ENCODE results near the gene CDC42BPA. TPM values are rescaled to one million over a fixed set of nuclear protein-coding genes. Genes with fewer than 3 reads are reported as not detected.

CDC42BPA gene
- total and polyA plus RNA-seq, 2 donors (not counting 1 experiment from before 2014, with no cell fraction given), result 26.4 to 77.1 TPM

DNA sequence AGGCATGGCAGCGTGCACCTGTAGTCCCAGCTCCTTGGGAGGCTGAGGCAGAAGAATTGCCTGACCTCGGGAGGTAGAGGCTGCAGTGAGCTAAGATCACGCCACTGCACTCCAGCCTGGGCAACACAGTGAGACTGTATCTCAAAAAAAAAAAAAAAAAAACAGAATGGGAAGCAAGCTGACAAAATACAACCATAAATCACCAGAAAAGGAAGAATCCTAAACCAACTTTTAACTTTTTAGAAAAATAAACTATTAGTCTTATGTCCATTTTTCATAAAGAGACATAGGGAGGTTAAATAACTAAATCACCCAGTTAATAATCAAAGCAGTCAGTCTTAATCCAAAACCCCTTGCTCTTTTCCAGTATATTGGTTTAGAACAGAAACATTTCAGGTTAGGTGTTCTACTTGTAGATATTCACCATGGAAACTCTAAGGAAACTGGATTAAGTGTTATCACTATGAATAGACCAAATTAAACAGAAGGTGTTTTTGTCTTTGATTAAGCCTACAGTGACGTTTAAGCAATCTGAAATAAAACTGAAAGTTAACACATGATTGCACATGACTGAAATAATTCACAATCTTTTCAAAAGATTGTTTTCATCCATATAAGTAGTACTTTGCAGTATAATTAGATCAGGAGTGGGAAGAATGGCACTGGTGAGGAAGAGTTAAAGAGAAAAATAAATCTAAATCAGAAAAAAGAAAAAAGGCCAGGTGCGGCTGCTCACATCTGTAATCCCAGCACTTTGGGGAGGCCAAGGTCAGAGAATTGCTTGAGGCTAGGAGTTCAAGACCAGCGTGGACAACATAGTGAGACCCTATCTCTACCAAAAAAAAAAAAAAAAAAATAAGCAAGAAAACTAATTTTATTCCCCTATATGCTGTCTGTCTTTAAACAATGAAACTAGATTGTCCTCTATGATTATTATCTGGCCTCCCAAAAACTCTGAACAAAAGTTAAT is 9.6 kb downstream of the CDC42BPA start:
- no peak for DNase-seq (ENCODE audit: low read depth in 2 of 2)
- H3K9me3 ChIP-seq (ENCODE audit: control insufficient read depth, insufficient read depth, low read depth, low read length), result no peaks in the 10 kb centered on the region
- peaks cover 74% of the 10 kb centered on the region for H3K79me2 ChIP-seq (ENCODE audit: control insufficient read depth, insufficient read depth, low read length)
- peaks cover 2% of the 10 kb centered on the region for H3K4me1 ChIP-seq (ENCODE audit: control insufficient read depth, extremely low read depth, insufficient read depth, low read length)
- H2AFZ ChIP-seq (ENCODE audit: low read length), result no peak overlapping the region
- no peaks in the 10 kb centered on the region for H3K36me3 ChIP-seq (ENCODE audit: control insufficient read depth, insufficient read depth, low read length)
- H3K4me2 ChIP-seq (ENCODE audit: extremely low read depth, insufficient read depth, low read length), result no peak overlapping the region
- H3K4me3 ChIP-seq (replicated peaks in 1 of 4; ENCODE audit: control extremely low read depth in 1 of 4, insufficient read depth in 1 of 4, low read depth in 3 of 4, low read length in 4 of 4), result no peak overlapping the region
- H4K20me1 ChIP-seq (ENCODE audit: control insufficient read depth, extremely low read depth, insufficient read depth, low read length), result no peaks in the 10 kb centered on the region
- H3K9ac ChIP-seq (ENCODE audit: insufficient read depth, low read length), result no peak overlapping the region
- no peak for TF ChIP-seq EZH2 (IDR thresholded peaks at IDR 0.05; ENCODE audit: low read length, missing control alignments)
- TF ChIP-seq, protein P1, sequence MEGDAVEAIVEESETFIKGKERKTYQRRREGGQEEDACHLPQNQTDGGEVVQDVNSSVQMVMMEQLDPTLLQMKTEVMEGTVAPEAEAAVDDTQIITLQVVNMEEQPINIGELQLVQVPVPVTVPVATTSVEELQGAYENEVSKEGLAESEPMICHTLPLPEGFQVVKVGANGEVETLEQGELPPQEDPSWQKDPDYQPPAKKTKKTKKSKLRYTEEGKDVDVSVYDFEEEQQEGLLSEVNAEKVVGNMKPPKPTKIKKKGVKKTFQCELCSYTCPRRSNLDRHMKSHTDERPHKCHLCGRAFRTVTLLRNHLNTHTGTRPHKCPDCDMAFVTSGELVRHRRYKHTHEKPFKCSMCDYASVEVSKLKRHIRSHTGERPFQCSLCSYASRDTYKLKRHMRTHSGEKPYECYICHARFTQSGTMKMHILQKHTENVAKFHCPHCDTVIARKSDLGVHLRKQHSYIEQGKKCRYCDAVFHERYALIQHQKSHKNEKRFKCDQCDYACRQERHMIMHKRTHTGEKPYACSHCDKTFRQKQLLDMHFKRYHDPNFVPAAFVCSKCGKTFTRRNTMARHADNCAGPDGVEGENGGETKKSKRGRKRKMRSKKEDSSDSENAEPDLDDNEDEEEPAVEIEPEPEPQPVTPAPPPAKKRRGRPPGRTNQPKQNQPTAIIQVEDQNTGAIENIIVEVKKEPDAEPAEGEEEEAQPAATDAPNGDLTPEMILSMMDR (conservative IDR thresholded peaks at IDR 0.05 in 1 of 2, IDR thresholded peaks at IDR 0.05 in 1 of 2; ENCODE audit: low read depth in 1 of 2, low read length in 2 of 2), result no peak
- H3K27me3 ChIP-seq (ENCODE audit: control insufficient read depth, insufficient read depth, low read length), result no peaks in the 10 kb centered on the region
- H3K27ac ChIP-seq (ENCODE audit: insufficient read depth, low read length), result no peak overlapping the region

DNA sequence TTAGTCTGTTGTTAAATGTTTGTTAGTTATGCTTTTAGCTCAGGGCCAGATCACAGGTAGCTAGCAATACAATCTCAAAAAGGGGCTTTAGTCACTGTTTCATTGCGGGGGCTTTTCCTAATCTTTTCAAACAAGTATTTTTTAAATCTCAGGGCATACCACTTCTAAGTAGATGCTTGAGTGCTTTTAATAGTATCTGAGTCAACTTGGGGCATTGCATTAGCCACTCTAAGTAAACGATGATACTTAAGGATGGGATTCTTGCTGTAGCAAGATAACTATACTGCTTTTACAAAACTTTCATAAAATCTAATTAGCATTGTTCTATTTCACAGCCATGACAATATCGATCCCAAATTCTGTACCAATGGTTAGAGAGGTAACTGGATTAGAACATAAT is 11.6 kb downstream of the CDC42BPA start:
- Histone ChIP-seq H4K20me1 (ENCODE audit: control insufficient read depth, extremely low read depth, insufficient read depth, low read length) (no peaks in the 10 kb centered on the region), H3K9me3 (ENCODE audit: control insufficient read depth, insufficient read depth, low read depth, low read length) (no peaks in the 10 kb centered on the region), H3K79me2 (ENCODE audit: control insufficient read depth, insufficient read depth, low read length) (peaks cover 63% of the 10 kb centered on the region), H3K4me2 (ENCODE audit: extremely low read depth, insufficient read depth, low read length) (no peak overlapping the region), H3K9ac (ENCODE audit: insufficient read depth, low read length) (no peak overlapping the region), H2AFZ (ENCODE audit: low read length) (no peak overlapping the region), H3K36me3 (ENCODE audit: control insufficient read depth, insufficient read depth, low read length) (no peaks in the 10 kb centered on the region), H3K4me1 (ENCODE audit: control insufficient read depth, extremely low read depth, insufficient read depth, low read length) (peaks cover 2% of the 10 kb centered on the region), H3K27me3 (ENCODE audit: control insufficient read depth, insufficient read depth, low read length) (no peaks in the 10 kb centered on the region), H3K4me3 (replicated peaks in 1 of 4; ENCODE audit: control extremely low read depth in 1 of 4, insufficient read depth in 1 of 4, low read depth in 3 of 4, low read length in 4 of 4) (no peak overlapping the region), H3K27ac (ENCODE audit: insufficient read depth, low read length) (no peak overlapping the region)
- no peak for DNase-seq (ENCODE audit: low read depth in 2 of 2)
- TF ChIP-seq, protein P1 (conservative IDR thresholded peaks at IDR 0.05 in 1 of 2, IDR thresholded peaks at IDR 0.05 in 1 of 2; ENCODE audit: low read depth in 1 of 2, low read length in 2 of 2), result no peak

DNA sequence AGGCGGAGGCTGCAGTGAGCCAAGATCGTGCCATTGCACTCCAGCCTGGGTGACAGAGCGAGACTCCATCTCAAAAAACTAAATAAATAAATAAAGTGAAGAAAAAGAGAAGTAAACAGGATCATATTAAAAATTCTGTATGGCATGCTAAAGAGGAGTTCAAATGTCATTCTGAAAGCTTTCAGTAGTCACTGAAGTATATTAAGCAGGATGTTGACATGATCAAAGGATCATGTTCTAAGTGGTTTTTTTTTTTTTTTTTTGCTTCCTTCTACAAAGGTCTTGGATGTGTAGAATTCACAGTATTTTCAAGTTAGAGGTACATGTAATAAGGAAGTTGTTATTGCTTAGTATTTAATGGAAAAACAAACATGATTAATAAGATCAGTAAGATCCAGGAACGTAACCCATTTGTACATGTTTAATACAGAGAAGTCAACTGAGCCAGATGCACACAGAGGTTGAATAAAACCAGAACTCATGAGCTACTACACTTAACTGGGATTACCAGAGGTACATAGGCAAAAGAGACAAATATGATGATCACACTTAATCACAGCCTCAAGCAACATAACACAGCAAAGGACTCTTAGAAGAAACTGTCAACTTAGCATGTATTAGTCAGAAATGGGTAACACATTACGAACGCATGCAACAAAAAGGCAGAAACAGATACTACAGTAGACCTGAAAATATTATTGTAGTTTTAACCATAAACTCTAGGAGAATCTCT is 12.2 kb downstream of the CDC42BPA start:
- no peak overlapping the region for H3K4me3 ChIP-seq (replicated peaks in 1 of 4; ENCODE audit: control extremely low read depth in 1 of 4, insufficient read depth in 1 of 4, low read depth in 3 of 4, low read length in 4 of 4)
- no peak overlapping the region for H3K9ac ChIP-seq (ENCODE audit: insufficient read depth, low read length)
- peaks cover 57% of the 10 kb centered on the region for H3K79me2 ChIP-seq (ENCODE audit: control insufficient read depth, insufficient read depth, low read length)
- no peak overlapping the region for H2AFZ ChIP-seq (ENCODE audit: low read length)
- no peaks in the 10 kb centered on the region for H3K36me3 ChIP-seq (ENCODE audit: control insufficient read depth, insufficient read depth, low read length)
- H3K4me2 ChIP-seq (ENCODE audit: extremely low read depth, insufficient read depth, low read length), result no peak overlapping the region
- peaks cover 2% of the 10 kb centered on the region for H3K4me1 ChIP-seq (ENCODE audit: control insufficient read depth, extremely low read depth, insufficient read depth, low read length)
- no peak overlapping the region for H3K27ac ChIP-seq (ENCODE audit: insufficient read depth, low read length)
- DNase-seq (ENCODE audit: low read depth in 2 of 2), result no peak
- H4K20me1 ChIP-seq (ENCODE audit: control insufficient read depth, extremely low read depth, insufficient read depth, low read length), result no peaks in the 10 kb centered on the region
- no peaks in the 10 kb centered on the region for H3K27me3 ChIP-seq (ENCODE audit: control insufficient read depth, insufficient read depth, low read length)
- TF ChIP-seq EZH2 (IDR thresholded peaks at IDR 0.05; ENCODE audit: low read length, missing control alignments), result no peak
- TF ChIP-seq, protein P1 (conservative IDR thresholded peaks at IDR 0.05 in 1 of 2, IDR thresholded peaks at IDR 0.05 in 1 of 2; ENCODE audit: low read depth in 1 of 2, low read length in 2 of 2), result no peak
- H3K9me3 ChIP-seq (ENCODE audit: control insufficient read depth, insufficient read depth, low read depth, low read length), result no peaks in the 10 kb centered on the region
